ENCODE results near the gene LRP1B. TPM values are rescaled to one million over a fixed set of nuclear protein-coding genes. Genes with fewer than 3 reads are reported as not detected.

The LRP1B gene
- total and polyA plus RNA-seq, 2 of the 8 experiments (the other 6 are each of a cell fraction or from before 2014, with no cell fraction given): 0.03 TPM; not detected in 1

DNA sequence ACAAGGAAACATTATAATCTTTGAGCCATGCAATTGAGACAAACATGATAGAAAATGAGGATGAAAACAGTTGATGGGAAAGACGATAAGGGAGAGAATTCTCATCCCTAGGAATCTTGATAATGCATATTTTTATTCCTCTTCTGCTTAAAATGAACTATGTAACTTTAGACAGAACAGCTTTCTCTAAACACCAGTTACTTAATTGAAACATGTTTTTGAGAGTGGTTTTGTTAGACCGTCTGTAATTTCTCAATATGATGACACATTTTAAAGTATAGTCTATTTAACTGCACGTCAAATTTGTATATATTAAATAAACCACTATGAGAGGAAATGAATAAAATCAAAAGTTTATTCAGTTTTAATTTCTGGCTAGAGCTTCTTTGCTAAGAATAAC, 1896.7 kb downstream of the LRP1B start:
- POLR2A ChIA-PET (ENCODE audit: partially characterized antibody): no interaction called here
- no peaks in the 10 kb centered on the region for H3K4me1 ChIP-seq (replicated peaks in 1 of 4; ENCODE audit: control insufficient read depth in 3 of 4, insufficient read depth in 4 of 4, low read length in 3 of 4)

More for the DNA sequence above, 1896.7 kb downstream of the LRP1B start:
- Histone ChIP-seq H2AFZ (ENCODE audit: low read length) (no peak overlapping the region), H3K79me2 (ENCODE audit: control insufficient read depth in 1 of 2, insufficient read depth in 2 of 2, low read length in 2 of 2) (no peaks in the 10 kb centered on the region), H3K4me3 (ENCODE audit: extremely low read depth in 1 of 4, insufficient read depth in 2 of 4, low read depth in 3 of 4, low read length in 4 of 4) (no peak overlapping the region), H4K8ac (ENCODE audit: extremely low read depth, insufficient read depth, low read length) (no peak overlapping the region), H3K18ac (ENCODE audit: extremely low read depth, low read length) (no peak overlapping the region), H3K27me3 (replicated peaks in 1 of 4; ENCODE audit: control insufficient read depth in 3 of 4, extremely low read depth in 1 of 4, insufficient read depth in 3 of 4, low read length in 3 of 4) (no peaks in the 10 kb centered on the region), H3K56ac (replicated peaks; ENCODE audit: insufficient read length, low read depth, low read length) (no peak overlapping the region), H3K14ac (ENCODE audit: insufficient read length) (no peak overlapping the region), H2BK12ac (ENCODE audit: low read depth, low read length) (no peak overlapping the region), H2BK5ac (ENCODE audit: low read depth, low read length) (no peak overlapping the region), H4K5ac (ENCODE audit: insufficient read length, low read depth, low read length) (no peak overlapping the region), H3K4ac (replicated peaks; ENCODE audit: insufficient read length, low read depth, low read length) (no peak overlapping the region), H2BK15ac (ENCODE audit: low read length) (no peak overlapping the region), H3K9ac (replicated peaks in 1 of 4; ENCODE audit: extremely low read depth in 1 of 4, low read depth in 3 of 4, low read length in 3 of 4) (no peak overlapping the region), H2BK20ac (ENCODE audit: low read length) (no peak overlapping the region), H3K4me2 (ENCODE audit: insufficient read depth in 1 of 2, low read depth in 2 of 2, low read length in 2 of 2) (no peak overlapping the region), H3K79me1 (ENCODE audit: low read depth, low read length) (no peaks in the 10 kb centered on the region), H2AK5ac (ENCODE audit: low read depth, low read length) (no peak overlapping the region), H3K23me2 (ENCODE audit: low read depth, low read length) (no peaks in the 10 kb centered on the region), H3K27ac (ENCODE audit: low read depth, low read length) (no peak overlapping the region), H3K36me3 (ENCODE audit: control insufficient read depth in 2 of 4, insufficient read depth in 4 of 4, low read length in 3 of 4) (no peaks in the 10 kb centered on the region), H2BK120ac (replicated peaks; ENCODE audit: low read depth, low read length) (no peak overlapping the region), H3K9me3 (ENCODE audit: insufficient read depth in 2 of 2, low read depth in 1 of 2, low read length in 1 of 2) (no peaks in the 10 kb centered on the region), H3K23ac (ENCODE audit: insufficient read length) (no peak overlapping the region), H4K91ac (replicated peaks; ENCODE audit: insufficient read length, low read length) (no peak overlapping the region), H4K20me1 (replicated peaks in 1 of 2; ENCODE audit: control insufficient read depth in 1 of 2, insufficient read depth in 2 of 2, low read length in 2 of 2) (no peaks in the 10 kb centered on the region)
- no peak for DNase-seq (ENCODE audit: low read depth in 1 of 2, low spot score in 2 of 2)
- no peak for FAIRE-seq
- 91% methylated on average over 3 of the region's 3 CpGs; no CpG with 5 or more reads in 1 of the 2 experiments for WGBS, 2 experiments (ENCODE audit: extremely low coverage in 1 of 2, insufficient coverage in 1 of 2, insufficient read length in 1 of 2, insufficient replicate concordance in 2 of 2, low coverage in 1 of 2, low lambda C conversion rate in 2 of 2, missing lambda C conversion rate in 1 of 2)
- CTCF ChIA-PET (ENCODE audit: partially characterized antibody): no interaction called here
- TF ChIP-seq CBX5 (IDR thresholded peaks at IDR 0.05; ENCODE audit: low read depth, low read length) (no peak), MAX (IDR thresholded peaks at IDR 0.05) (no peak), MAFK (IDR thresholded peaks at IDR 0.05; ENCODE audit: low read depth, low read length) (no peak), JUND (IDR thresholded peaks at IDR 0.05; ENCODE audit: low read length) (no peak), KDM1A (IDR thresholded peaks at IDR 0.05; ENCODE audit: borderline replicate concordance, low read length) (no peak), RNF2 (IDR thresholded peaks at IDR 0.05; ENCODE audit: borderline replicate concordance, low read depth, low read length, missing control alignments, poor library complexity, severe bottlenecking) (no peak), TCF12 (IDR thresholded peaks at IDR 0.05; ENCODE audit: low read depth, low read length) (no peak), CHD1 (IDR thresholded peaks at IDR 0.05; ENCODE audit: low read depth, low read length) (no peak), BACH1 (IDR thresholded peaks at IDR 0.05; ENCODE audit: low read length) (no peak), KDM5A (IDR thresholded peaks at IDR 0.05; ENCODE audit: low read length) (no peak), NRF1 (IDR thresholded peaks at IDR 0.05; ENCODE audit: low read depth, low read length) (no peak), TEAD4 (IDR thresholded peaks at IDR 0.05; ENCODE audit: low read depth, low read length) (no peak), YY1 (IDR thresholded peaks at IDR 0.05; ENCODE audit: low read depth, low read length) (no peak)

All from H1 (cell line).